Esophagus squamous epithelium (tissue), 5 donors: Measurements from ENCODE around the gene ZFYVE26. TPM values are rescaled to one million over a fixed set of nuclear protein-coding genes. Genes with fewer than 3 reads are reported as not detected.

Source experiments
- DNase-seq: peaks from one replicate; lab custom pipeline; 2025; lab: John Stamatoyannopoulos, UW
- H3K27ac ChIP-seq, 4 donors: fragments of 200-600 bp; sonication (generic); one replicate each; pipeline ENCODE4 v1.5.1; 2016 to 2019; ENCODE audit warnings: mild to moderate bottlenecking in 1 of 4
- H3K27me3 ChIP-seq, 4 donors: fragments of 200-600 bp; sonication (generic); 1 replicate in 3 of 4; 2 replicates in 1 of 4; pipeline versions ENCODE4 v1.5.1 to v1.6.0; 2017 to 2021; ENCODE audit warnings: antibody characterized with exemption in 1 of 4
- H3K36me3 ChIP-seq, 3 donors: fragments of 200-600 bp; sonication (generic); one replicate each; pipeline ENCODE4 v1.5.1; 2016 to 2019
- H3K4me1 ChIP-seq, 3 donors: fragments of 200-600 bp; sonication (generic); one replicate each; pipeline ENCODE4 v1.5.1; 2017 to 2019
- H3K4me3 ChIP-seq, 4 donors: fragments of 200-600 bp; sonication (generic); 1 replicate in 3 of 4; 2 replicates in 1 of 4; pipeline ENCODE4 v1.5.1; 2016 to 2019; ENCODE audit warnings: mild to moderate bottlenecking in 2 of 4, moderate library complexity in 1 of 4
- H3K9me3 ChIP-seq, 3 donors: fragments of 200-600 bp; sonication (generic); one replicate each; pipeline ENCODE4 v1.5.1; 2016 to 2019
- CTCF ChIP-seq, 6 experiments: fragments of 450-650 bp in 4 of 6; fragments of 200-600 bp in 2 of 6; sonication (generic) in 2 of 6; IDR thresholded peaks; one replicate each; pipeline ENCODE4 v1.5.1; 2016 to 2019; ENCODE audit warnings: antibody characterized with exemption in 6 of 6, mild to moderate bottlenecking in 4 of 6, moderate library complexity in 4 of 6
- POLR2A ChIP-seq, 4 donors: fragments of 450-650 bp; IDR thresholded peaks; one replicate each; pipeline ENCODE4 v1.6.1; 2017; ENCODE audit warnings: antibody characterized with exemption in 4 of 4, mild to moderate bottlenecking in 4 of 4, moderate library complexity in 3 of 4
- WGBS, 2 donors: methylation state at CpG; one replicate each; pipeline ENCODE4 v1.1.5; 2018; 5-methylcytosine and 5-hydroxymethylcytosine counted together
- intact Hi-C: fragments of 100-400 bp; cut with DNase I; formaldehyde crosslinking; loops from one replicate; pipeline ENCODE4 v1.15.0; 2022
- total RNA-seq, 4 donors: library from RNA; depleted of rRNA; stranded (reverse); fragments of >200 nt; gene quantifications; one replicate each; pipeline ENCODE4 v1.1.0, GENCODE V29; 2016
- donor health status: DM: yes; HTN: yes; CAD: no.

Gene ZFYVE26
- total RNA-seq, 4 donors from 2014 or later, result 11.8 to 22.3 (median 16.6) TPM

GRCh38 chr14:67746927-67747326 is 69.5 kb downstream of the ZFYVE26 start:
- intact Hi-C loops, result no loop called here
- 80 to 89% methylated on average over 1 of the region's 1 CpG for WGBS, 2 donors

GRCh38 chr14:67744046-67744445 is 72.3 kb downstream of the ZFYVE26 start:
- TF ChIP-seq CTCF (IDR thresholded peaks at IDR 0.05) (no peak), POLR2A (IDR thresholded peaks at IDR 0.05) (no peak)

More at GRCh38 chr14:67746927-67747326, 69.5 kb downstream of the ZFYVE26 start:
- no peaks in the 10 kb centered on the region for H3K4me1 ChIP-seq
- no peak for TF ChIP-seq POLR2A (IDR thresholded peaks at IDR 0.05)
- no peak for TF ChIP-seq CTCF (IDR thresholded peaks at IDR 0.05)
- H3K27ac ChIP-seq, result no peak overlapping the region
- H3K9me3 ChIP-seq, result no peaks in the 10 kb centered on the region
- H3K27me3 ChIP-seq, result no peaks in the 10 kb centered on the region
- no peak overlapping the region for H3K4me3 ChIP-seq
- H3K36me3 ChIP-seq, result peaks cover 20 to 54% (median 27%) of the 10 kb centered on the region in 3 donors
- no peak for DNase-seq

GRCh38 chr14:67738740-67739504 is 77.5 kb downstream of the ZFYVE26 start:
- TF ChIP-seq CTCF (IDR thresholded peaks at IDR 0.05) (no peak), POLR2A (IDR thresholded peaks at IDR 0.05) (no peak)
- Histone ChIP-seq H3K27me3 (no peaks in the 10 kb centered on the region), H3K4me1 (no peaks in the 10 kb centered on the region), H3K4me3 (no peak overlapping the region), H3K27ac (peak overlapping the region in 1 of 4 donors; percentile 2), H3K9me3 (no peaks in the 10 kb centered on the region), H3K36me3 (no peaks in the 10 kb centered on the region)
- intact Hi-C loops, result no loop called here
- DNase-seq, result no peak
- WGBS, 2 donors, result 43 to 53% methylated on average over 11 to 12 of the region's 12 CpGs

More at GRCh38 chr14:67744046-67744445, 72.3 kb downstream of the ZFYVE26 start:
- no peak for DNase-seq
- intact Hi-C loops, result no loop called here
- H3K9me3 ChIP-seq, result no peaks in the 10 kb centered on the region
- H3K27ac ChIP-seq, result no peak overlapping the region
- no peaks in the 10 kb centered on the region for H3K4me1 ChIP-seq
- H3K27me3 ChIP-seq, result no peaks in the 10 kb centered on the region
- 72 to 73% methylated on average over 2 of the region's 2 CpGs for WGBS, 2 donors
- peaks cover 10 to 25% (median 11%) of the 10 kb centered on the region in 3 donors for H3K36me3 ChIP-seq
- no peak overlapping the region for H3K4me3 ChIP-seq

GRCh38 chr14:67736771-67737170 is 79.6 kb downstream of the ZFYVE26 start:
- DNase-seq, result no peak
- Histone ChIP-seq H3K4me1 (no peaks in the 10 kb centered on the region), H3K4me3 (no peak overlapping the region), H3K9me3 (no peaks in the 10 kb centered on the region), H3K27me3 (no peaks in the 10 kb centered on the region), H3K36me3 (no peaks in the 10 kb centered on the region), H3K27ac (no peak overlapping the region)
- TF ChIP-seq CTCF (IDR thresholded peaks at IDR 0.05) (no peak), POLR2A (IDR thresholded peaks at IDR 0.05) (no peak)
- WGBS, 2 donors, result 76 to 85% methylated on average over 4 of the region's 4 CpGs
- intact Hi-C loops, result no loop called here

GRCh38 chr14:67735336-67736147 is 80.8 kb downstream of the ZFYVE26 start:
- Histone ChIP-seq H3K4me1 (no peaks in the 10 kb centered on the region), H3K27ac (no peak overlapping the region), H3K36me3 (no peaks in the 10 kb centered on the region), H3K4me3 (no peak overlapping the region), H3K9me3 (no peaks in the 10 kb centered on the region), H3K27me3 (no peaks in the 10 kb centered on the region)
- TF ChIP-seq CTCF (IDR thresholded peaks at IDR 0.05) (no peak), POLR2A (IDR thresholded peaks at IDR 0.05) (no peak)
- intact Hi-C loops, result no loop called here
- 64 to 75% methylated on average over 9 to 10 of the region's 10 CpGs for WGBS, 2 donors
- DNase-seq, result no peak
